ENCODE data around the gene FAM180B.
"Not testable (repeated sequence)": the region's sequence is repeated elsewhere in the genome, so short reads cannot be mapped to it uniquely, and the experiment has no call there.

The FAM180B gene

GRCh38 chr11:47586098-47586855 lies at the start of gene FAM180B:
Gene FAM180B, plus strand, starts transcription at chr11:47586678. Its CDS starts 91 bp downstream, at chr11:47586769.
- no peak for DNase-seq

GRCh38 chr11:47536915-47537314 lies 49.6 kb upstream of the FAM180B start:
- no peak for DNase-seq

- DNase-seq: no peak
Measured at GRCh38 chr11:47538741-47539565, 47.5 kb upstream of the FAM180B start.

- DNase-seq: no peak
Measured at GRCh38 chr11:47539681-47540039, 46.8 kb upstream of the FAM180B start.

- no peak for DNase-seq
Measured at GRCh38 chr11:47541070-47541469, 45.4 kb upstream of the FAM180B start.

GRCh38 chr11:47545298-47545697 lies 41.2 kb upstream of the FAM180B start:
- no peak for DNase-seq

- DNase-seq: not testable (repeated sequence)
Measured at GRCh38 chr11:47546274-47546673, 40.2 kb upstream of the FAM180B start.

- DNase-seq: no peak
Measured at GRCh38 chr11:47550288-47551047, 36.0 kb upstream of the FAM180B start.

GRCh38 chr11:47551086-47551485 lies 35.4 kb upstream of the FAM180B start:
- peak in 1 of 2 experiments; percentile 12 for DNase-seq

- DNase-seq: peak in 1 of 2 experiments; percentile 25
Measured at GRCh38 chr11:47552056-47552565, 34.4 kb upstream of the FAM180B start.

- peak; percentile 68 to 89 for DNase-seq
Measured at GRCh38 chr11:47552566-47553405, 33.7 kb upstream of the FAM180B start, which contains the start of gene CELF1. Gene CELF1, minus strand, starts transcription at chr11:47553132. Its CDS starts 53,609 bp downstream, at chr11:47499523.

- no peak for DNase-seq
Measured at GRCh38 chr11:47553406-47553743, 33.1 kb upstream of the FAM180B start.

GRCh38 chr11:47557004-47557403 lies 29.5 kb upstream of the FAM180B start:
- DNase-seq: not testable (repeated sequence)

GRCh38 chr11:47558695-47559094 lies 27.8 kb upstream of the FAM180B start:
- no peak for DNase-seq

GRCh38 chr11:47560426-47560825 lies 26.1 kb upstream of the FAM180B start:
- no peak for DNase-seq

- not testable (repeated sequence) for DNase-seq
Measured at GRCh38 chr11:47562393-47562792, 24.1 kb upstream of the FAM180B start.

- not testable (repeated sequence) for DNase-seq
Measured at GRCh38 chr11:47564366-47564765, 22.1 kb upstream of the FAM180B start.

- no peak for DNase-seq
Measured at GRCh38 chr11:47564933-47565339, 21.5 kb upstream of the FAM180B start.

GRCh38 chr11:47565340-47566148 lies 20.9 kb upstream of the FAM180B start, which contains the start of gene PTPMT1:
Gene PTPMT1, plus strand, starts transcription at chr11:47565599. Its CDS starts 24 bp downstream, at chr11:47565623.
- peak; percentile 22 to 47 for DNase-seq

GRCh38 chr11:47566149-47566698 lies 20.3 kb upstream of the FAM180B start:
- no peak for DNase-seq

GRCh38 chr11:47569646-47570045 lies 16.8 kb upstream of the FAM180B start:
- DNase-seq: no peak

All from NCI-H524 (cell line).